B cell (primary cell): ENCODE measurements around the gene CHIT1. TPM values are rescaled to one million over a fixed set of nuclear protein-coding genes. Genes with fewer than 3 reads are reported as not detected.

ENCODE experiments used
- ATAC-seq: fragments of 200-7000 bp; cut with Tn5 transposase; one replicate; pipeline ENCODE4 v1.10.0; 2021; ENCODE audit warnings: low read depth, mild to moderate bottlenecking, moderate number of reproducible peaks, moderate library complexity
- CTCF ChIA-PET: fragments of 350-600 bp; sonication (Branson Sonifier 250); formaldehyde crosslinking; loops from one replicate; lab custom pipeline; 2021; ENCODE audit warnings: antibody characterized with exemption, inconsistent platforms; lab: Charles Lee
- POLR2A ChIA-PET: fragments of 350-600 bp; sonication (Branson Sonifier 250); formaldehyde crosslinking; loops from one replicate; lab custom pipeline; 2021; ENCODE audit warnings: antibody characterized with exemption; lab: Charles Lee
- DNase-seq: peaks from one replicate; pipeline ENCODE4 v3.0.0; 2013
- H2AFZ ChIP-seq: 2 replicates; pipeline ENCODE4 v1.6.1; 2012; ENCODE audit warnings: mild to moderate bottlenecking, low read depth, low read length; ENCODE audit not compliant: insufficient read depth, poor library complexity, severe bottlenecking
- H3K27ac ChIP-seq, 2 donors: 1 replicate in 1 of 2; 2 replicates in 1 of 2; pipeline ENCODE4 v1.5.1; 2012 to 2013; ENCODE audit warnings: low read length in 2 of 2, mild to moderate bottlenecking in 2 of 2, moderate library complexity in 1 of 2
- H3K27me3 ChIP-seq, 4 experiments: fragments of 200-600 bp in 1 of 4; sonication (generic) in 1 of 4; replicated peaks in 1 of 4; 1 replicate in 2 of 4; 2 replicates in 2 of 4; pipeline versions ENCODE4 v1.6.1 to v1.7.0; 2013 to 2016; ENCODE audit warnings: low read length in 3 of 4, mild to moderate bottlenecking in 2 of 4, mixed read lengths in 1 of 4, moderate library complexity in 1 of 4; ENCODE audit not compliant: insufficient read depth in 4 of 4, control insufficient read depth in 3 of 4; ENCODE audit errors: control extremely low read depth in 1 of 4
- H3K36me3 ChIP-seq, 2 experiments: replicated peaks in 1 of 2; 1 replicate in 1 of 2; 2 replicates in 1 of 2; pipeline versions ENCODE4 v1.6.1 to v1.7.1; 2013; ENCODE audit warnings: low read length in 1 of 2; ENCODE audit not compliant: insufficient read depth in 2 of 2, control insufficient read depth in 1 of 2; ENCODE audit errors: control extremely low read depth in 1 of 2, extremely low read depth in 1 of 2
- H3K4me1 ChIP-seq, 2 donors: fragments of 200-600 bp in 1 of 2; sonication (generic) in 1 of 2; 1 replicate in 1 of 2; 2 replicates in 1 of 2; pipeline versions ENCODE4 v1.5.1 to v1.6.1; 2013 to 2017; ENCODE audit warnings: low read length in 2 of 2; ENCODE audit not compliant: control insufficient read depth in 2 of 2, insufficient read depth in 2 of 2
- H3K4me2 ChIP-seq: replicated peaks from 2 replicates; pipeline ENCODE3; 2012; ENCODE audit warnings: mild to moderate bottlenecking, low read depth, low read length; ENCODE audit not compliant: poor library complexity, severe bottlenecking
- H3K4me3 ChIP-seq, 5 experiments: fragments of 200-600 bp in 1 of 5; sonication (generic) in 1 of 5; 1 replicate in 3 of 5; 2 replicates in 2 of 5; pipeline versions ENCODE4 v1.5.1 to v1.7.0; 2011 to 2016; ENCODE audit warnings: low read length in 4 of 5, mild to moderate bottlenecking in 4 of 5, low read depth in 2 of 5, control low read depth in 1 of 5, moderate library complexity in 1 of 5; ENCODE audit not compliant: insufficient read depth in 1 of 5; ENCODE audit errors: control extremely low read depth in 1 of 5, extremely low read depth in 1 of 5
- H3K79me2 ChIP-seq: fragments of 200-600 bp; sonication (generic); one replicate; pipeline ENCODE4 v1.6.0; 2016; ENCODE audit warnings: low read length; ENCODE audit not compliant: control insufficient read depth, insufficient read depth
- H3K9ac ChIP-seq: fragments of 200-600 bp; sonication (generic); 2 replicates; pipeline ENCODE4 v1.6.1; 2017; ENCODE audit warnings: mild to moderate bottlenecking, low read length, moderate library complexity
- H3K9me3 ChIP-seq, 3 donors: one replicate each; pipeline versions ENCODE4 v1.6.1 to v1.7.1; 2013; ENCODE audit warnings: low read length in 2 of 3; ENCODE audit not compliant: control insufficient read depth in 2 of 3, insufficient read depth in 1 of 3; ENCODE audit errors: control extremely low read depth in 1 of 3
- H4K20me1 ChIP-seq: 2 replicates; pipeline ENCODE4 v1.6.0; 2012; ENCODE audit warnings: mild to moderate bottlenecking, low read length; ENCODE audit not compliant: insufficient read depth, control insufficient read depth, poor library complexity, severe bottlenecking
- H3K27ac Mint-ChIP-seq: one replicate; pipeline ENCODE4 v1.8.0; 2021; ENCODE audit warnings: mixed read lengths
- H3K27me3 Mint-ChIP-seq: one replicate; pipeline ENCODE4 v1.8.0; 2021; ENCODE audit warnings: mixed read lengths
- H3K4me1 Mint-ChIP-seq: one replicate; pipeline ENCODE4 v1.8.0; 2021; ENCODE audit warnings: mixed read lengths
- H3K4me3 Mint-ChIP-seq: one replicate; pipeline ENCODE4 v1.8.0; 2021; ENCODE audit warnings: mixed read lengths
- H3K9me3 Mint-ChIP-seq: one replicate; pipeline ENCODE4 v1.8.0; 2022; ENCODE audit warnings: mixed read lengths; ENCODE audit not compliant: insufficient read depth
- CTCF ChIP-seq: fragments of 200-600 bp; IDR thresholded peaks from one replicate; pipeline ENCODE4 v1.8.0; 2022; ENCODE audit warnings: antibody characterized with exemption, mild to moderate bottlenecking
- EZH2 ChIP-seq: IDR thresholded peaks from 2 replicates; pipeline ENCODE4 v1.6.1; 2012; ENCODE audit warnings: borderline replicate concordance, low read depth, mild to moderate bottlenecking, moderate library complexity, low read length; ENCODE audit not compliant: insufficient read depth, poor library complexity, severe bottlenecking
- WGBS: methylation state at CpG from one replicate; pipeline ENCODE4 v1.1.5; 2013; ENCODE audit warnings: missing lambda C conversion rate; ENCODE audit not compliant: insufficient coverage; 5-methylcytosine and 5-hydroxymethylcytosine counted together
- intact Hi-C: fragments of 100-400 bp; cut with micrococcal nuclease; formaldehyde crosslinking; loops from one replicate; pipeline ENCODE4 v1.10.0; 2022
- polyA plus RNA-seq: library from polyadenylated mRNA; depleted of rRNA; stranded (reverse); fragments of >200 nt; gene quantifications from 2 replicates; pipeline ENCODE4 v1.2.3, GENCODE V29; 2012
- total RNA-seq, 2 donors: library from RNA; stranded (reverse); fragments of 120-200 nt in 1 of 2; gene quantifications; 1 replicate in 1 of 2; 2 replicates in 1 of 2; pipeline versions ENCODE4 v1.2.3 to v1.2.4, GENCODE V29; 2013 to 2022

Gene CHIT1
- total and polyA plus RNA-seq, 2 donors (not counting 1 experiment from before 2014, with no cell fraction given), result 2.0 to 8.2 TPM

- ChIA-PET CTCF (interaction anchor here (0.7 to 37.7 kb wide), 9 partner anchors 13 to 213 kb away, joined by 3 to 1776 read pairs (median 13); partner anchors contain the start of genes BTG2 and FMOD), POLR2A (interaction anchor here (0.8 to 16.0 kb wide), 7 partner anchors 13 to 49 kb away, joined by 3 to 307 read pairs (median 12); partner anchors contain the start of gene BTG2)
- Histone ChIP-seq H3K4me3 (peak overlapping the region; percentile 45 to 83 (median 61)), H3K4me2 (peak overlapping the region; percentile 97), H3K27me3 (no peaks in the 10 kb centered on the region), H3K4me1 (peaks cover 74 to 81% of the 10 kb centered on the region in 2 donors), H3K36me3 (no peaks in the 10 kb centered on the region), H3K9ac (peak overlapping the region; percentile 78), H3K27ac (peak overlapping the region; percentile 62 to 84), H3K9me3 (no peaks in the 10 kb centered on the region), H4K20me1 (no peaks in the 10 kb centered on the region), H3K79me2 (peaks cover 70% of the 10 kb centered on the region), H2AFZ (no peak overlapping the region)
- H3K27ac Mint-ChIP-seq, result peak overlapping the region; percentile 86
- intact Hi-C loops, result loop anchor here (1.0 kb wide), 2 partner anchors 8 to 12 kb away; no protein-coding TSS in a partner anchor
- H3K4me1 Mint-ChIP-seq, result peaks cover 77% of the 10 kb centered on the region
- H3K9me3 Mint-ChIP-seq, result no peaks in the 10 kb centered on the region
- no peak for TF ChIP-seq CTCF
- no peak for TF ChIP-seq EZH2
- H3K27me3 Mint-ChIP-seq, result no peaks in the 10 kb centered on the region
- DNase-seq (no peak), ATAC-seq (no peak)
- 84% methylated on average over 9 of the region's 12 CpGs for WGBS
- peak overlapping the region; percentile 86 for H3K4me3 Mint-ChIP-seq
Observed at GRCh38 chr1:203274603-203275381, 45.3 kb upstream of the CHIT1 start.
